Stimulated activated naive CD4-positive, alpha-beta T cell treated with Interleukin-2 at 50 U/mL for 16 hours (primary cell): ENCODE results near the gene MEIS1.
"Not testable (repeated sequence)": the region's sequence is repeated elsewhere in the genome, so short reads cannot be mapped to it uniquely, and the experiment has no call there.

Experiments
- DNase-seq: peaks from one replicate; lab custom pipeline; 2025; lab: John Stamatoyannopoulos, UW

MEIS1 gene

DNA sequence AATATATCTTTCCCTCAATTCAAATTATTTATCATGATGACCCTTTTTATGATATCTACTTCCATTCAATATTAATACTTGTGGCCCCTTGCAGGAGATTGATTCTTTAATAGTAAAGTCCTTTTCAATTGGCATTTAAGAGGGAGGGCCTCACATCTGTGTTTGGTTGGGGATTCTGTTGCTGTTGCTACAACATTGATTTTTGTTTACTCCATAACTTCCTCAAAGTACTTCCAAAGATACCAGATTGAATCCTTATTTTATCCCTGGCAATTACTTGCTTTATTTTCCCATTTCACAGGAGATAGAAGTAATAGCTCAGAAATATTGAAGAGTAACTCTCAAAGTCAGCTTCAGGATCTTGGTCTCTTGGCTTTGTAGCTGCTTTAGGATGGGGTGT is 32.8 kb downstream of the MEIS1 start:
- no peak for DNase-seq

DNA sequence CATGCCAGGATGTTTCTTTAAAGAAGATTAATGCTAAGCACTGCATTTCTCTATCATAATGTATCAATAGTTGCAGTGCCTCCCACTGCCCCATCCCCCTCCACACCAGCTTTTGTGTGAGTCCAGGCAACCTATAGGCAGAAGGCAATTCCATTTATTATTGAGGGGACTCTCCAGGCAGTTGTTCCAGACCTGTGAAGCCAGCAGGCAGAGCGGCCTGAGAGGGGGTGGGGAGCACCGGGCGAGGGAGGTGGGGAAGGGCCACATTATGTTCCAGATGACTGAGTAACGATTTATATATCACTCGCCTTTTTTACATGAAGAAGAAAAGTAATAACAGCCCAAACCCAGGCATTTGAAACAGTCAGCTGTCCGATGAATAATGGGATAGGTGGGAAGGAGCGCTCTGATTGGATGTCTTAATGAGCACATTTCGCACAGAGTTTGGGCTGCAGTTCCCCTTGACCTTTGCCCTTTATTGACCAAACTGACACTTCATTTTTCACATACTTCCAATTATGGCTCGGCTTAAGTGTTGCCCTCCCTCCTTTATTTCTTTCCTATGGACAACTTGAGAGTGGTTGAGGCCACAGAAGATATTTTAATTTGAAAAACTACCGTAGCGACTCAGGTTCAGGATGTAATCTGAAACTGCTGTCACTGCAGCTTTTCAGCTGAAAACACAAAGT is 34.4 kb downstream of the MEIS1 start:
- DNase-seq = no peak

DNA sequence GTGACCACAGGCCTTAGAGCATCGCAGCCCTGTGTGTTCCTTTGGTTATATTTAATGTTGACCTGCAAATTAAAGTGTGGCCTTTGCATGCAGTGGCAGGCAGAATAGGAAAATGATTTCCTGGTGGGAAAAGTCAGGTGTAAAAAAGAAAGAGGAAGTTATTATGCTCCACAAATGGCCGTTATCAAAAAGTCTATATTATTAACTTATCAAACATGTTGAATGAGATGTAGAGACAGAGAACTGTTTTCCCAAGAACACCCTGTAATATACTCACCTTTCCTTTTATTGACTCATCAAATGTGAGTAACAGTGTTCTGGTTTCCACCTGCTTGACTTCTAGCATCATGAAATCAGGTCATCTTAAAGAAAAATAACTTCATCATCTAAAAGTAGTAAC is 35.3 kb downstream of the MEIS1 start:
- DNase-seq = no peak

- DNase-seq = no peak
Measured at GRCh38 chr2:66472225-66472843, 37.4 kb downstream of the MEIS1 start.

DNA sequence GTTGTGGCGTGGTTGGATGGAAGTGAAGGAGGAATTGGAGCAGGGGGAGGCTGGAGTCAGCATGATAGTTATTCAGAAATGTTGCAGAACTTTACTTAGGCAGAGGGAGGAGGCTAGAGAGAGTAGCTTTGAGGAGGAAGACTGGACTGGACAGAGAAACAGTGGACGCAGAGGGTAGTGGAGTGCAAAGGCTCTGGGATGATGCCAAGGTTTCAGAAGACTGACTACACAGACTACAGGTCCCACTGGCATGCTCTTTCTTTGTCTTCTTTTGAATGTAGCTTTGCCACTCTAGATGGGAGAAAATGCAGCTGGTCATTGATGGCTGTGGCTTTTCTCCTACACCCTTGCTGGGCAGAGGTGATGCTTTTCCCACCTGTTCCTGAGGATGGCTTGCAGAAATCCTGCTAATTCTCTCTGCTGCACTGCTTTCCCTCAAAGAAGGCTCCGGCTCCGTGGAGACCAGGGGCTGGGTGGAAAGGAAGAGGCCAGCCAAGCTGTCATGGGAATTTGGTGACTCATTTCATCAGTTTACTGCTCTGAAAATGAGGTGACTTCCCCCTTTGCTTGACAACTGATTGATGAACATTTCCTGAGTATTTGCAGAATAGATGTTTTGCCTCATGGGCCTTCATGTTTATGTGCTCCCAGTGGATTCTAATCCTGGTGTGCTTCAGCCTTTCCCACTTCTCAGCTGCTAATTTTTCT is 42.4 kb downstream of the MEIS1 start:
- no peak for DNase-seq

- no peak for DNase-seq
Measured at GRCh38 chr2:66478299-66478698, 43.4 kb downstream of the MEIS1 start.

- no peak for DNase-seq
Measured at GRCh38 chr2:66478731-66479316, 43.9 kb downstream of the MEIS1 start.

DNA sequence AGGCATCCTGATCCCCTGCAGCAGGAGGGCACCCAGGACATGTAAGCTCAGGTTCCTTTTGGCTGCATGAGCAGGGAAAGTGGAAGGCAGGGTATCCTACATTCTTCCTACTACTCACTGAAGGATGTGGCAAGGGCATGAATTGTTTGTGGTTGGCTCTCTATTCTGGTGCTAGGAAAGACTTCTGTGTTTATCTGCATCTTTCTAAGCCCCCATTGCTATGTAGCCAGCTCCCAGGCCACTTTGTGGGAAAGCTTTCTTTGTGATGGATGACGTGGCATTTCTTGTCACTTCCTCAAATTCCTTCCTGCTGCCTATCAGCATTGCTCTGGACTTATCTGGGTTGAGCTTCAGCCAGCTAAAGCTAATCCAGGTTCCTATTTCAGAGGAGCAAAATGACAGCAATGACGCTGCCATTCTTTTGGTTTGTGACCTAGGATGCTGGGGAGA is 46.2 kb downstream of the MEIS1 start:
- no peak for DNase-seq

DNA sequence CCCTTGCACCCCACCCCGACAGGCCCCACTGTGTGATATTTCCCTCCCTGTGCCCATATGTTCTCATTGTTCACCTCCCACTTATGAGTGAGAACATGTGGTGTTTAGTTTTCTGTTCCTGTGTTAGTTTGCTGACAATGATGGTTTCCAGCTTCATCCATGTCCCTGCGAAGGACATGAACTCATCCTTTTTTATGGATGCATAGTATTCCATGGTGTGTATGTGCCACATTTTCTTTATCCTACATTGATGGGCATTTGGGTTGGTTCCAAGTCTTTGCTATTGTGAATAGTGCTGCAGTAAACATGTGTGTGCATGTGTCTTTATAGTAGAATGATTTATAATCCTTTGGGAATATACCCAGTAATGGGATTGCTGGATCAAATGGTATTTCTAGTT is 50.3 kb downstream of the MEIS1 start:
- not testable (repeated sequence) for DNase-seq

DNA sequence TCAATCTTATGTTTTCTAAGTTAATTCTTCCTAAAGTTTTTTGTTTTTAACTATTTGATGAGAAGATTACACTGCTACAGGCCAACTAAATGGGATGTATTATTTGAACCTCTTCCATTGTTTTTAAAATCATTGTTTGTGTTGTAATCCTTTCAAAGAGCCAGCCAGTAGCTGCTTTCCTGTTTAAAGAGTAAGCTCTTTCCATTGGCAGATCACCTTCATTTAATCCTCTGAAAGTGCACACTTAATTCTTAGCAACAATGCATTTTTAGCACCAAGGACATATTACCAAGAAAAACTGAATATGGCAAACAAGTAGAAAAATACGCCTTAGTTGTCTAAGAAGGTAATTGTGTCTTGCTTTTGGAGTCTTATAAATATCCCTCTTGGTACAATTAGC is 54.0 kb downstream of the MEIS1 start:
- DNase-seq = no peak

- no peak for DNase-seq
Measured at GRCh38 chr2:66489436-66489835, 54.5 kb downstream of the MEIS1 start.

DNA sequence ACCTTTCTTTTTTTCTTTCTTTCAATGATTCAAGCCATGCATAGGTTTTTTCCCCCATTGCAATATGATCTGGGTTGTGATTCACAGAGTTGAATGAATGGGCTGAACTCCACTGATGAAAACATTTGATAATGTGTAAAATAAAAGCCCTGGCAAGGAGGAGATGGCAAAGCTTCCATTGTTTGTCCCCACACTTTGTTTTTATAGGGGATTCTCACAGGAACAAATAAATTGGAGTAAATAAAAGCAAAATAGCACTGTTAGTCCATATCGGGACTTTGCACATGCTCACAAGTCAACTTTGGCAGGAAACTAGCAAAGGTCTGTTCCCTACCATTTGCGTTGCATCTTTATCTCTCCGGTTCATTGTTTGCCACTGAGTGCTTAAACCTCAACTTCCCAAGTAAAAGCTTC is 55.7 kb downstream of the MEIS1 start:
- no peak for DNase-seq

- no peak for DNase-seq
Measured at GRCh38 chr2:66494708-66495107, 59.8 kb downstream of the MEIS1 start.

GRCh38 chr2:66495788-66496640 is 61.1 kb downstream of the MEIS1 start:
- no peak for DNase-seq

GRCh38 chr2:66496670-66497420 is 61.9 kb downstream of the MEIS1 start:
- no peak for DNase-seq

GRCh38 chr2:66497431-66498288 is 62.7 kb downstream of the MEIS1 start:
- DNase-seq = no peak

- no peak for DNase-seq
Measured at GRCh38 chr2:66498289-66498975, 63.5 kb downstream of the MEIS1 start.

- DNase-seq = no peak
Measured at GRCh38 chr2:66501267-66501666, 66.3 kb downstream of the MEIS1 start.

GRCh38 chr2:66506265-66506664 is 71.3 kb downstream of the MEIS1 start:
- DNase-seq = no peak
